ENCODE results near the gene ICAM5. TPM values are rescaled to one million over a fixed set of nuclear protein-coding genes. Genes with fewer than 3 reads are reported as not detected.

ICAM5 gene
- polyA plus RNA-seq, 4 donors: 0.10 to 0.54 (median 0.52) TPM; not detected in 1

DNA sequence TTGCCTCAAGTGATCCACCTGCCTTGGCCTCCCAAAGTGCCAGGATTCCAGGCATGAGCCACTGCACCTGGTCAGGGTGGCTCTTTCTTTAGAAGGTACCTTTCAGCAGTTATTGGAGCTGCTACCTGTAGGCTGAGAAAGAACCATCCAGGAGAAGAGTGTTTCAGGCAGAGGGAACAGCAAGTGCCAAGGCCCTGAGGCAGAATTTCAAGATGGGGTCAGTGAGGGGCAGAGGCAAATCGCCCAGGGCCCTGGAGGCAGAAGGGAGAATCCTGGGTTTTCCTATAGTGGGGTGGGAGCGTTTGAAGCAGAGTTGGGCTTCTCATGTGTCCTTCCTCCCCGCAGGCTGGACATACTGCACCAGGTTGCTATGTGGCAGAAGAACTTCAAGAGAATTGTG lies 35.5 kb upstream of the ICAM5 start:
- Histone ChIP-seq H3K36me3 (ENCODE audit: control insufficient read depth in 3 of 3, insufficient read depth in 2 of 3, low read depth in 1 of 3, low read length in 3 of 3) (peaks cover 4 to 53% (median 8%) of the 10 kb centered on the region in 3 donors), H3K27me3 (ENCODE audit: control insufficient read depth in 3 of 3, insufficient read depth in 3 of 3, low read length in 3 of 3) (no peaks in the 10 kb centered on the region), H3K27ac (ENCODE audit: low read depth in 1 of 3, low read length in 2 of 3) (no peak overlapping the region), H3K9me3 (ENCODE audit: control insufficient read depth in 2 of 2, insufficient read depth in 1 of 2, low read depth in 1 of 2, low read length in 1 of 2) (no peaks in the 10 kb centered on the region), H3K4me3 (ENCODE audit: low read depth in 1 of 3, low read length in 3 of 3) (no peak overlapping the region), H3K4me1 (ENCODE audit: control insufficient read depth in 3 of 3, insufficient read depth in 2 of 3, low read depth in 1 of 3, low read length in 2 of 3) (no peaks in the 10 kb centered on the region)
- FAIRE-seq (no peak), DNase-seq (no peak)
- WGBS, 3 donors: 95 to 100% (median 96%) methylated on average over 3 of the region's 3 CpGs

- Histone ChIP-seq H3K4me1 (ENCODE audit: control insufficient read depth in 3 of 3, insufficient read depth in 2 of 3, low read depth in 1 of 3, low read length in 2 of 3) (no peaks in the 10 kb centered on the region), H3K27me3 (ENCODE audit: control insufficient read depth in 3 of 3, insufficient read depth in 3 of 3, low read length in 3 of 3) (no peaks in the 10 kb centered on the region), H3K36me3 (ENCODE audit: control insufficient read depth in 3 of 3, insufficient read depth in 2 of 3, low read depth in 1 of 3, low read length in 3 of 3) (peaks cover 4 to 64% (median 8%) of the 10 kb centered on the region in 3 donors), H3K27ac (ENCODE audit: low read depth in 1 of 3, low read length in 2 of 3) (no peak overlapping the region), H3K4me3 (ENCODE audit: low read depth in 1 of 3, low read length in 3 of 3) (no peak overlapping the region), H3K9me3 (ENCODE audit: control insufficient read depth in 2 of 2, insufficient read depth in 1 of 2, low read depth in 1 of 2, low read length in 1 of 2) (no peaks in the 10 kb centered on the region)
- 71 to 91% (median 89%) methylated on average over 2 of the region's 2 CpGs for WGBS, 3 donors
- no peak for DNase-seq
- FAIRE-seq: no peak
Measured at GRCh38 chr19:10255358-10255757, 34.4 kb upstream of the ICAM5 start.

DNA sequence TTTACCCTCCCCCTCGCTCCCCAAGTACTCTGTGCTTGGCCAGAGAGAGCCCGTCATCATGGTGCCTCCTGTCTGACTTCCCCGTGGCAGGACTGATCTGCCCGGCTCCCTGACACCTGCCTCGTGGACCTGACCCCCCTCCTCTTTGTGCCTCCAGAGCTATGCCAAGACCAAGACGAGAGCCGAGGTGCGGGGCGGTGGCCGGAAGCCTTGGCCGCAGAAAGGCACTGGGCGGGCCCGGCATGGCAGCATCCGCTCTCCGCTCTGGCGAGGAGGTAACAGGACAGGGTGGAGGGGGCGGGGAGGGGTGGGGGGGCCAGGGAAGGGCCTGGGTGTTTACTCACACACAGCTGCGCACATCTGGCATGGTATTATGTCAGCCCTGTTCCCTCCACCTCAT lies 33.2 kb upstream of the ICAM5 start:
- Histone ChIP-seq H3K27me3 (ENCODE audit: control insufficient read depth in 3 of 3, insufficient read depth in 3 of 3, low read length in 3 of 3) (no peaks in the 10 kb centered on the region), H3K4me1 (ENCODE audit: control insufficient read depth in 3 of 3, insufficient read depth in 2 of 3, low read depth in 1 of 3, low read length in 2 of 3) (no peaks in the 10 kb centered on the region), H3K27ac (ENCODE audit: low read depth in 1 of 3, low read length in 2 of 3) (no peak overlapping the region), H3K9me3 (ENCODE audit: control insufficient read depth in 2 of 2, insufficient read depth in 1 of 2, low read depth in 1 of 2, low read length in 1 of 2) (no peaks in the 10 kb centered on the region), H3K4me3 (ENCODE audit: low read depth in 1 of 3, low read length in 3 of 3) (no peak overlapping the region), H3K36me3 (ENCODE audit: control insufficient read depth in 3 of 3, insufficient read depth in 2 of 3, low read depth in 1 of 3, low read length in 3 of 3) (peaks cover 4 to 65% (median 8%) of the 10 kb centered on the region in 3 donors)
- FAIRE-seq (no peak), DNase-seq (no peak)
- 86 to 90% (median 89%) methylated on average over 14 to 18 of the region's 18 CpGs for WGBS, 3 donors

GRCh38 chr19:10256970-10257615 lies 32.7 kb upstream of the ICAM5 start:
- DNase-seq: no peak
- H3K4me1 ChIP-seq (ENCODE audit: control insufficient read depth in 3 of 3, insufficient read depth in 2 of 3, low read depth in 1 of 3, low read length in 2 of 3): no peaks in the 10 kb centered on the region
- H3K4me3 ChIP-seq (ENCODE audit: low read depth in 1 of 3, low read length in 3 of 3): no peak overlapping the region
- no peak for FAIRE-seq
- no peaks in the 10 kb centered on the region for H3K27me3 ChIP-seq (ENCODE audit: control insufficient read depth in 3 of 3, insufficient read depth in 3 of 3, low read length in 3 of 3)
- peak overlapping the region in 1 of 3 donors; percentile 2 for H3K27ac ChIP-seq (ENCODE audit: low read depth in 1 of 3, low read length in 2 of 3)
- H3K9me3 ChIP-seq (ENCODE audit: control insufficient read depth in 2 of 2, insufficient read depth in 1 of 2, low read depth in 1 of 2, low read length in 1 of 2): no peaks in the 10 kb centered on the region
- WGBS, 3 donors: 68 to 83% (median 81%) methylated on average over 8 to 9 of the region's 9 CpGs
- peaks cover 4 to 65% (median 8%) of the 10 kb centered on the region in 3 donors for H3K36me3 ChIP-seq (ENCODE audit: control insufficient read depth in 3 of 3, insufficient read depth in 2 of 3, low read depth in 1 of 3, low read length in 3 of 3)

DNA sequence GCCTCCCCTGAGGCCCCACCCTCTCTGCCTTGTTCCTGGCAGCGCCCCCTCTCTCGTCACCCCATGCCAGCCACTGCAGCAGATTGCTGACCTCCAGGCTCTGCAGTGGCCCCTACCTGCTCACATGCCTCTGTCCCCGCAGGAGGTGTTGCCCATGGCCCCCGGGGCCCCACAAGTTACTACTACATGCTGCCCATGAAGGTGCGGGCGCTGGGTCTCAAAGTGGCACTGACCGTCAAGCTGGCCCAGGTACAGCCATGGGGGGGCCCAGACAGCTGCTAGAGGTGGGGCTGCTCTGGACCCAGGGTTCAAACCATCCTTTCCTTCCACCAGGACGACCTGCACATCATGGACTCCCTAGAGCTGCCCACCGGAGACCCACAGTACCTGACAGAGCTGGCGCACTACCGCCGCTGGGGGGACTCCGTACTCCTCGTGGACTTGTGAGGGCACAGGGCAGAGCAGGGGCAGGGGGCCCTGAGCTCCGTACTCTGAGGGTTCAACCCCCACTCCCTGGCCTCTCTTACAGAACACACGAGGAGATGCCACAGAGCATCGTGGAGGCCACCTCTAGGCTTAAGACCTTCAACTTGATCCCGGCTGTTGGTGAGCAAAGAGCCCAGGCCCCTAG lies 31.6 kb upstream of the ICAM5 start:
- WGBS, 3 donors: 96 to 97% (median 96%) methylated on average over 15 to 18 of the region's 18 CpGs
- no peak overlapping the region for H3K4me3 ChIP-seq (ENCODE audit: low read depth in 1 of 3, low read length in 3 of 3)
- no peak for FAIRE-seq

DNA sequence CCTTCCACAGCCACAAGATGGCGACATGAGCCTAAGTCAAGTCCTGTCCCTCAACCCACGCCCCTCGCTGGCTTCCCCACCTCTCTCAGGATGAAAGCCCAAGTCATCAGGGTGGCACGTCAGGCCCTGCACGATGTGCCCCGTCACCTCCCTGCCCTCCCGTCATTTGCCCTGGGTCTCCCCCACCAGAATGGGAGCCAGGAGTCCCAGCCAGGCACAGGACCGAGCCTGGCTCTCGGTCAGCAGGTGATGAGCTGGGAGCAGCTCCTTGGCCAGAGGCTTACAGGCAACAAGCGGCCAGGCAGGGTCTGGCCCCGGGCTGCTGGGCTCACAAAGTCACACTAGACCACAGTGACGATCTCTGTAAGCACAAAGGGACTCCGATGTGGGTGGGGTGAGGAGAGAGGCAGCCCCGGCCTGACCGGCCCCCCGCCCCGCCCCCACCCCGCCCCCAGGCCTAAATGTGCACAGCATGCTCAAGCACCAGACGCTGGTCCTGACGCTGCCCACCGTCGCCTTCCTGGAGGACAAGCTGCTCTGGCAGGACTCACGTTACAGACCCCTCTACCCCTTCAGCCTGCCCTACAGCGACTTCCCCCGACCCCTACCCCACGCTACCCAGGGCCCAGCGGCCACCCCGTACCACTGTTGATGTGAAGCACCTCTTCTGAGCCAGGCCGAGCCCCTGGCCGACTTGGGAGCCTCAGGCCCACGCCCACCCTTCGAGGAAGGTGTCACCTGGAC lies 30.4 kb upstream of the ICAM5 start:
- H3K27me3 ChIP-seq (ENCODE audit: control insufficient read depth in 3 of 3, insufficient read depth in 3 of 3, low read length in 3 of 3): no peaks in the 10 kb centered on the region
- FAIRE-seq (no peak), DNase-seq (peak; percentile 77 to 89)
- 64 to 71% (median 68%) methylated on average over 30 to 32 of the region's 32 CpGs for WGBS, 3 donors
- no peak overlapping the region for H3K27ac ChIP-seq (ENCODE audit: low read depth in 1 of 3, low read length in 2 of 3)
- H3K36me3 ChIP-seq (ENCODE audit: control insufficient read depth in 3 of 3, insufficient read depth in 2 of 3, low read depth in 1 of 3, low read length in 3 of 3): peaks cover 4 to 56% (median 8%) of the 10 kb centered on the region in 3 donors
- no peak overlapping the region for H3K4me3 ChIP-seq (ENCODE audit: low read depth in 1 of 3, low read length in 3 of 3)
- no peaks in the 10 kb centered on the region for H3K4me1 ChIP-seq (ENCODE audit: control insufficient read depth in 3 of 3, insufficient read depth in 2 of 3, low read depth in 1 of 3, low read length in 2 of 3)
- H3K9me3 ChIP-seq (ENCODE audit: control insufficient read depth in 2 of 2, insufficient read depth in 1 of 2, low read depth in 1 of 2, low read length in 1 of 2): no peaks in the 10 kb centered on the region

More for the DNA sequence above, 31.6 kb upstream of the ICAM5 start:
- Histone ChIP-seq H3K27ac (ENCODE audit: low read depth in 1 of 3, low read length in 2 of 3) (no peak overlapping the region), H3K4me1 (ENCODE audit: control insufficient read depth in 3 of 3, insufficient read depth in 2 of 3, low read depth in 1 of 3, low read length in 2 of 3) (no peaks in the 10 kb centered on the region), H3K36me3 (ENCODE audit: control insufficient read depth in 3 of 3, insufficient read depth in 2 of 3, low read depth in 1 of 3, low read length in 3 of 3) (peaks cover 4 to 65% (median 8%) of the 10 kb centered on the region in 3 donors), H3K9me3 (ENCODE audit: control insufficient read depth in 2 of 2, insufficient read depth in 1 of 2, low read depth in 1 of 2, low read length in 1 of 2) (no peaks in the 10 kb centered on the region), H3K27me3 (ENCODE audit: control insufficient read depth in 3 of 3, insufficient read depth in 3 of 3, low read length in 3 of 3) (no peaks in the 10 kb centered on the region)
- no peak for DNase-seq

DNA sequence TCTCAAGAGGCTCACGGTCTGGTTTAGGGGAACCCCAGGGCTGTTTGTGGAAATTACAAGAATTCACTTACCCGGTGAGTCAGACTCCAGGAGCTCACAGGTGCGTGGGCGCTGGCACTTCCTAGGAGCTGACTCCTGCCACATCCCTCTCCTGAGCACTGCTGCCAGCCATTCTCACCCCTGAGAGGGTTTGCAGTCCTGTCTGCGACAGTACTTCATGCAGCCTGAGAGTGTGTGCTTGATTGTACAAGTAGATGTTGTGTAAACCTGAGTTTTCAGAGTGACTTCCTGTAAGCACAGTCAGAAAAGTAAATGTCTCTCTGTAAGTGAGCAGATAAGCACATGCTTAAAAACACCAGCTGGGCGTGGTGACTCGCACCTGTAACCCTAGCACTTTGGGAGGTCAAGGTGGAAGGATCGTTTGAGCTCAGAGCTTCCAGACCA lies 29.6 kb upstream of the ICAM5 start:
- no peak for FAIRE-seq
- H3K36me3 ChIP-seq (ENCODE audit: control insufficient read depth in 3 of 3, insufficient read depth in 2 of 3, low read depth in 1 of 3, low read length in 3 of 3): peaks cover 2 to 48% (median 8%) of the 10 kb centered on the region in 3 donors
- DNase-seq: no peak
- no peaks in the 10 kb centered on the region for H3K4me1 ChIP-seq (ENCODE audit: control insufficient read depth in 3 of 3, insufficient read depth in 2 of 3, low read depth in 1 of 3, low read length in 2 of 3)
- H3K27me3 ChIP-seq (ENCODE audit: control insufficient read depth in 3 of 3, insufficient read depth in 3 of 3, low read length in 3 of 3): no peaks in the 10 kb centered on the region
- H3K27ac ChIP-seq (ENCODE audit: low read depth in 1 of 3, low read length in 2 of 3): no peak overlapping the region
- H3K9me3 ChIP-seq (ENCODE audit: control insufficient read depth in 2 of 2, insufficient read depth in 1 of 2, low read depth in 1 of 2, low read length in 1 of 2): no peaks in the 10 kb centered on the region
- WGBS, 3 donors: 31 to 55% (median 39%) methylated on average over 8 of the region's 8 CpGs
- no peak overlapping the region for H3K4me3 ChIP-seq (ENCODE audit: low read depth in 1 of 3, low read length in 3 of 3)

GRCh38 chr19:10262771-10263170 lies 27.0 kb upstream of the ICAM5 start:
- Histone ChIP-seq H3K4me1 (ENCODE audit: control insufficient read depth in 3 of 3, insufficient read depth in 2 of 3, low read depth in 1 of 3, low read length in 2 of 3) (no peaks in the 10 kb centered on the region), H3K4me3 (ENCODE audit: low read depth in 1 of 3, low read length in 3 of 3) (no peak overlapping the region), H3K27me3 (ENCODE audit: control insufficient read depth in 3 of 3, insufficient read depth in 3 of 3, low read length in 3 of 3) (no peaks in the 10 kb centered on the region), H3K27ac (ENCODE audit: low read depth in 1 of 3, low read length in 2 of 3) (no peak overlapping the region), H3K9me3 (ENCODE audit: control insufficient read depth in 2 of 2, insufficient read depth in 1 of 2, low read depth in 1 of 2, low read length in 1 of 2) (no peaks in the 10 kb centered on the region), H3K36me3 (ENCODE audit: control insufficient read depth in 3 of 3, insufficient read depth in 2 of 3, low read depth in 1 of 3, low read length in 3 of 3) (peaks cover 0 to 25% (median 3%) of the 10 kb centered on the region in 3 donors)
- FAIRE-seq (no peak), DNase-seq (no peak)
- WGBS, 3 donors: 79 to 83% (median 81%) methylated on average over 7 of the region's 7 CpGs
